GM21723 (cell line): ENCODE results near the gene TDRD9.

ENCODE experiments used
- ATAC-seq: cut with Tn5 transposase; IDR thresholded peaks from one replicate; pipeline ENCODE4 v1.9.1; 2021; ENCODE audit warnings: mild to moderate bottlenecking, moderate library complexity; ENCODE audit not compliant: unreplicated experiment

Gene TDRD9

DNA sequence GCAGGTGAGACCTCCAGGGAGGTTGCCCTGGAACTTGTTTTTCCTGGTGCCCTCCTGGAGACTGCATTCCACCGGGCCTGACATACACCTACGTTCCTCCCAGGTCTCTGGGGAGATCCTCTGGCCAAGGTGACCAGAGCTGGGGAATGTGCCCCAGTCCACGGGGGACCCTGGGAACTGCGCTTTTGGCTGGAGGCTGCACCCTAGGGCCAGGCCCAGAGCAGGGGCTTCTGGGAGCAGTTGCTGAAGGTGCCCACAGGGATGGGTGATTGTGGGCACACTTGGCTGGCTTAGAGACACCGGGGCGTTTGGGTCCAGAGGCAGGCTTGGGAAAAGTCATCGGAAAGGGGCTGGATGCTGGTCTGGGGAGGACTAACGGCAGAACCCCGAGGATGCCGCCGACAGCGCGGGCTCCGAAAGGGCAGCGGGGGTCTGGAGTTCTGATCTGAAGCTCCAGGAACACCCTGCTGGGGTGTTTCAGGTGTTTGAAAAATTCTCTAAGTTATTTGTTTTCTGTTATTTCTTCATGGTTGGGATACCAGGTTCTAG lies 36.5 kb upstream of the TDRD9 start:
- no peak for ATAC-seq

DNA sequence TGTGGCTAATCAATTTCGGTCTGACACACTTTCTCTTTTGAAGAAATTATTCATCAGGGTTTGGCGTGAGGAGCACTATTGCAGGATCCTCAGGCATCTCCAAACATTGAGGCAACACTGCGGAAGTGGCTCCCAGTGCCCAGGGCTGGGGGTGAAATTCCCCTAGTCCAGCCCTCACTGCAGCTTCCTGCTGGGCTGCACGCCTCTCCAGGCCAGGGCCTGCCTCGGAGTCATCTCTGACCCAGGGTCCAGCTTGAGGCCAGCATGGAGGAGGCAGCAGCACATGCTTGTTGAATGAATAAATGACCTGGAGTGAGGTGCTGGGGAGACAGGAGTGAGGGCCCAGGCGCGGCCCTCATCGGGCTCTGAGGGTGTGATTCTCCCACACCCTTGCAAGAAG lies 36.0 kb upstream of the TDRD9 start:
- no peak for ATAC-seq

DNA sequence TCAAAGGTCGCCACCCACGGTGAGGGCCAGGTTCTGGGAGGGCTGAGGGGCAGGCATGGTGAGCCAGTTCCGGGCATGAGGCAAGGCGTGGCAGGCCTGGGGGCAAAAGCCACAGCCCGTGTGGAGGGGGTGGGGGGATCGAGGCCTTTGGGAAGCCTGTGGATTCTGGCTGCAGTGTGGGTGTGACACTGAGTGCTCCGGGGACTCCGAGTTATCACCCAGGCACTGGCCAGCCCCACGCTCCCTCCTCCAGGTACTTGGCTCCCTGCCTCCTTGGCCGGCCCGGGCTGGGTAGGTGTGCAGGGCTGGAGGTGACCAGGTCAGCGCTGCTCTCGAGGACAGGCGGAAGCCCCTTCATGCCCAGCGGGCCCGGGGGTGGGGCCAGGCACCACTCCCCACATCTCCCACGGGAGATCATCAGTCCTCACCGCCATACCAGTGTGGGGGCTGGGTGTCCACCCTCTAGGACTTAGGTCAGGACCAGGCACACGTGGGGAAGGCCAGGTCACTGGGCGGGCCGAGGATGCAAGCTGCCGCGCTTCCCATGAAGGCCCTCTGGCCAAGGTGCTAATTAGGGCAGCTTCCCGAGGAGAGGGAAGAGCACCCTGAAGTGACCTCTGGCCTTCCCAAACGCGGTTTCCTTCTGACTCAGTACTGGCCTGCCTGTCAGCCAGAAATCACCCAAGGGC lies 34.1 kb upstream of the TDRD9 start:
- no peak for ATAC-seq

DNA sequence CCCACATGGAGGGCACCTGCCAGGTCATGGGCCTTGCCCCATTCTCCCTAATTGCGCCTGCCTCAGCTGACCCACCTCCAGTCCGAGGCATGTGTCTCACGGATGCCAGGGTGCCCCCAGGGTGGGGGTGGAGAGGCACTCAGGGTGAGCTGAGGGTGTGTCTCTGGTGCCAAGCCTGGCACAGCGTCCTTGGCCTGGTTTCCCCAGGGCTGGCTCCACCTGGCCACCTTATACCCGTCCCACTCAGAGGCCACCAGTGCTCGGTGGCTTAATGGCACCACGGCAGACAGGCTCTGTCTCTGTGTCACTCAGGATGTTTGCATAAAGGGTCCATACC lies 33.6 kb upstream of the TDRD9 start:
- no peak for ATAC-seq

DNA sequence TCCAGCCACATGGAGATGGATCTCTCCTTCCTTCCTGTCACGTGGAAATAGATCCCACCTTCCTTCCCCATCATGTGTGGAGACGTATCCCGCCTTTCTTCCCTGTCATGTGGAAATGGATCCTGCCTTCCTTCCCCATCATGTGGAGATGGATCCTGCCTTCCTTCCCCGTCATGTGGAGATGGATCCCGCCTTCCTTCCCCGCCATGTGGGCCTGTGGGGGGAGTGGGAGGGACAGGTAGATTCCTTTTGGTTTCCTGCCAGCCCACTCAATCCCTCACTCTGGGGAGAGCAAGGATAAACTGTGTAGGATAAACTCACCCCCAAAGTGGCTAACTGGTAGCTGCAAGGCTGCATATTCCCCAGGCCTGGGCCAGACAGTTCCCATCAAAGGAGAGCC lies 31.7 kb upstream of the TDRD9 start:
- ATAC-seq, result no peak

DNA sequence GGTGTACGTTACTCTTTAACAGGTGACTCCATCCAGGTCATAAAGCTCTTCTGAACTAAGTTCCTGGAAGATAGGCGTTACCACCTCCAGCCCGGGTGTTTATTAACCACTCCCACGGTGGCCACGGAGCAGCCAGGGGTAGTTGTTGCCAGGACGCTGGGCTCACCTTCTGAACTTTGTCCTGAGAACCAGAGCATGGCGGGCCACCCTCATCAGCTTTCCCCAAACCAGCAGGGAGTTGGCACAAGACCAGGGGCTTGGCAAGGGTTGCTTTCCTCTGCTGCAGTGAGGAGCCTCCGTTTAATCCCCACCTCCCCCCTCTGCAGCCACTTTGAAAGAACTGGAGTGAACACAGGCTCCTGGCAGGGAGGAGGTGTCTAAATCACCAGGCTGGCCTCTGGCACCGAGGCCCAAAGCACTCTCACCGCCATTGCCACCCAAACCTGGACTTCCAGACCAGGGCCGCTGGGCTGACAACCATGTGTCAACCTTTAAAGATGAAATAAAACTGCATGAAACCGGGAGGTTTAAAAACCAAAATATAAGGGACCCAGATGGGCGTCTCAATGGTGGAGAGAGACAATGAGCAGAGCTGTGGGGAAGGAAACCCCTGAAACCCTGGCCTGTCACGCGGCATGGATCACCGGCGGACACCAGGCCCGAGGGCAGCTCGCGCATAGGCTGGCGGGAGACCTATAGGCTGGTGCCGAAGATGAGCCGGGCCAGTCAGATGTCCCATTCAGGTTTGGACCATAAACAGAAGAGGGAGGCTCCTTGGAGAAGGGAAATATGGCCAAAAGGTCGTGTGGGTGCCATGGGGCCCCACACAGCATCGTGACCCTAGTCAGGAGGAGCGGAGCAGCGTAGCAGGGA lies 30.9 kb upstream of the TDRD9 start:
- ATAC-seq, result no peak

DNA sequence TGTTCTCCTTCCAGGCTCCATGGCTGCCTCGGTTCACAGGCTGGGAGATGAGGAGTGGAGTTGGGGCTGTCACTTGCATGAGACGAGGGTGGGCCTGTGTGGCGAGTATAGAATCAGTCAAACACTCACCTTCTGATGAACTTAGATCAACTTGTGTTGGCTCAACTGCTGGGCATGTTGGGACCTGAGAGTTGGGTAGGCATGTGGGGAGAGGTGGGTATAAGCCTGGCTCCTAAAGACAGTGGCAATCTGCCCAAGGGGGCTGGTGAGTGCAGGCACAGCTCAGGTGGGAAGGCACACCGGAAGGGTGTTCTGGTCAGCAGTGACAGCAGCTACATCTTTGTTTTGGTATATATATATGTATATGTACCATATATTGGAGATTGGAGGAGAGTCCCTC lies 30.1 kb upstream of the TDRD9 start:
- no peak for ATAC-seq

DNA sequence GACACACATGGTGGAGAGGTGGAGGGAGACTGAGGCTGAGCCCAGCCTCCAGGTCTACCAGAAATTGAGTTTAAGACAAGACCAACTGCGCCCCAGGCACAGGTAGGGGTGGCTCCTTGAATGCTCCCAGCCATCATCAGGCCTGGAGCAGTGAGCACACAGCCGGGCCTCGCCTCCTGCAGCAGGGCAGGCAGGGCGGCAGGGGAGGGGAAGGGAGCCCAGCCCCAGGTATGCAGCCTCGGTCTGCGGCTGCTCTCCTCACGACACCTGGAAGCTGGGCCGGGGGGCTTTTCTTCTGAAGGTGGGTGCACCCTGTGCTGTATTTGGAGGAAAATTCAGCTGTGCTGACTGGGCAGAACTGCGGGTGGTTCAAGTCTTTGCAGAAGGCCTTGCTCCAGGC lies 29.5 kb upstream of the TDRD9 start:
- no peak for ATAC-seq

DNA sequence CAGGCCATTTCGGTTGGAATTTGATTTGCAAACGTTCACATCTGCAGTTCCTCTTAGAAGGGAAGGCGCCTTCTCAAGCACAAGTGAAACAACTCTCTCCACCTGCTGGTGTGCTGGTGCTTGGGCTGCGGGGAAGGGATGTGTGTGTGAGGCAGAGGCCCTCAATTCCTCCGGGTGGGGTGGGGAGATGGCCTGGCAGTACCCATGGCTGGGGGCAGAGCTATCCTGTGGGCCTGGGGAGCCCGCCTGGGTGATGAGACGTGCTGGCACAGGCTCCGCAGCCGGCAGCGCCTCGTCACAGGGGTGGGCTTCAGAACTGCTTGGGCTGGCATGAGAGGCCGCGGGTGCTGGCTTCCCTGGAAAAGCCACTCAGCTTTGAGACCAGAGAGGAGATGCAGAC lies 28.9 kb upstream of the TDRD9 start:
- no peak for ATAC-seq

DNA sequence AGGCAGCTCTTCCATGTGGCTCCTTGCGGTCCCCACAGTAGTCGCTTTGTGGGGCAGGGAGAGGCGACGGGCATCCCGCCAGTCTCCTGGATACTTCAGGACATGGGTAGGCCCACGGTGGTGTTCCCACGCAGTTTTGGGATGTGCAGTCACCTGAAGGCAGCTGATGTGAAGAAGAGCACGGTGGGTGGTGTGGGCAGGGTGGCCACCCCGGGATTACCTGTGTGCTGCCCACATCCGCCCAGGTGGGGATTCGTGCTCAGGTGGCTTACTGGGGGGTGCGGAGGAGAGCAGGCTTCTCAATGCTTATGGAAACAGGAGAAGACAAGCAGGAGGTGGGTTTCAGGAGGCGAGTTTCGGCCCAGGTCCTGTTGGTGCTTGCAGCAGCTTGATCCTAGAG lies 28.4 kb upstream of the TDRD9 start:
- ATAC-seq, result no peak

DNA sequence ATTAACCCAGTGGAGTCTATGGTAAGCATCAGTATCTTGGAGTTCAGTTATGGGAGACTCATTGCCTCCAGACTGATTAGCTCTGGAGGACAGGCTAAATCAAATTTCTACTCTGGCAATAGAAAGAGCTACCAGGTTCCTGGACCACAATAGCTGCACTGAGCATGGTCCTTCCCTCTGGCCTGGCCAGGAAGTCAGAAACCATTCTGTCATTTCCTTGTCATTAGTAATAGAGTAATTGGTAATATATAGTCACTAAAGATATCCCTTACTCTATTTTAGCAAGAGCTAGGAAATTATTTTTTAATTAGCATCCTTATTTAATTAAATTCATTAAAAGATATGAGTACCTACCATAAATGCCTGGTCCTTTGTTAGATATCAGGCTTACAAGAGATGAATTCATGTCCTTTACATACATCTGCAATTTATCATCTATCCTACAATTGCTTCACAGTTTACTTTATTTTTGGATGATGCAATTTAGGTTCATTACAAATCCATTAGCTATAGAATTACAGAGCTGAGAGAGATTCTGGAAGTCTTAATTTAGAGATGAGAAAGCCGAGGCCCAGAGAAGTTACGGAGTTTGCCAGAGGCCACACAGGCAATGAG lies 23.7 kb upstream of the TDRD9 start:
- no peak for ATAC-seq

DNA sequence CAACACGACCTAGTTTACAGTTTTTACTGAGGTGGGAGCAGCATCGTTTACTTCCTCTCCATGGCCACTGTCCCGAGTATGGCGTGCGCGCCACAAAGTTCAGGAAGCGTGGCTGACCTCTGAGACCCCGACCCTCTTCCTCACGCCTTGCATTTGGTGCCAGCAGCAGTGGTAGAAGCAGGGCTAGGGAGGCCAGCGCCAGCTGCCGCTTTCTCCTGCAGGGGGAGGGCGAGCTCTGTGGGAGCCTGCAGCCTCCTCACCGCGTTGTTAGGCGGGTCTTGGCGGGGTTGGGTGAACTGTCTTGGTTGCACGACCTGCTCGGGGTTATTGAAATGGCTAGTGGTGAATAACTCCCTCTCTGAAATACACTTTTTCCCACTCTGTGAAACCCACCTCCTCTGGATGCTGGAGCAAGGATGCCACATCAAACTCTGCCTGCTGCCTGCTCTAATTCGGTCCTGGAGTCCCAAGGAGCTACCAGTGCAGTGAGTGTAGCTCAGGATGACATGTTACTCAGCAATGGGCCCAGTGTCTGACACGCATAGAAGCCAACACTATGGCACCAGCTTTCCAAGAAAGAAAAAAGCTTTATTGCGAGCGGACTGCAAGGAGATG lies 22.3 kb upstream of the TDRD9 start:
- ATAC-seq, result no peak

DNA sequence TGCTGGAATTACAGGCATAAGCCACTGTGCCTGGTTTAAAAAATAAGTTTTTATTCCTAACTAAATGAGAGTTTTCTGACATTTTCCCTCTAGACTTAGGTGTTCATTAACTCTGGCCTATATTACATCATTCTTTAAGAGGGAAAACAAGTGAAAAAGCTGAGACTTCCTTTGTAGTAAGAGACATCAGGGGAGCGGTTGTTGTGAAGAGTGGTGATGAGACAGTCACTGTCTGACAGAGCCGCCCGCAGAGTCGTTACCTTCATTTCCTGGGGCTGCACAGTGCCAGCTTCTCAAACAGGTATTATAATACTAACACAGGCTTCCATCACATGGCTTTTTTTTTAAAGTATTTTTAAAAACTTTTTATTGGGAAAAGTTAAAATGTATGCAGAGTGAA lies 19.7 kb upstream of the TDRD9 start:
- no peak for ATAC-seq

DNA sequence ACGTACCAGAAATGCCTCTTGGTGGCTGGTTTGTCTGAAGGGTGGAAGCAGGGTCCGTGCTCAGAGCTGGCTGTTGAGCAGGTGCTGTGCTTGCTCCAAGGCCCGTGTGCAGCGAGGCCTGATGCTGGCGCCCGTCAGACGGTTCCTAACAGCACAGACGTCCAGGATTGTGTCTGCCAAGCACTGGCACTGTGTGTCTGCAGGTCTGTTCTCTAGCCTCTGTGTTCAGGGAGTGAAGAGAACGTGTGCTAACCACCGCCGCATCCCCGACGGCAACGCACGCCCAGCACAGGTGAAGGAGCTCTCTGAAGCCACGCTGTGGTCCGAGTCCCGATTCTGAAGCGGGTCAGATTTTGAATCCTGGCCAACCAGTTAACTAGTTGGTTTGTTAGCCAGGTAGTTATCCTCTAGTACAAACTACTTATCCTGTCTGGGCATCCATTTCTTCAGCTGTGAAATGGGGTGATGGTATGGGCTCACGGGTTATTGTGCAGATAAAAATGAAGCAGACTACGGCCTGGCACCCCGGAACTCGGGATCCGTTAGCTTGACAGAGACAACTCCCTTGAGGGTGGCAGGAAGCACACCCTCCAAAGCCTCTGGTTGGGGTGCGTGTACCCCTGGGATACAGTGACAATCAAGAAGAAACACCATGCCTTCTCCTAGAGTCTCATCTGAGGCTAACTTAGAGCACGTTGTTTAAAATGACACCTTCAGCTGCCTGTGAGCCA lies 18.6 kb upstream of the TDRD9 start:
- no peak for ATAC-seq

DNA sequence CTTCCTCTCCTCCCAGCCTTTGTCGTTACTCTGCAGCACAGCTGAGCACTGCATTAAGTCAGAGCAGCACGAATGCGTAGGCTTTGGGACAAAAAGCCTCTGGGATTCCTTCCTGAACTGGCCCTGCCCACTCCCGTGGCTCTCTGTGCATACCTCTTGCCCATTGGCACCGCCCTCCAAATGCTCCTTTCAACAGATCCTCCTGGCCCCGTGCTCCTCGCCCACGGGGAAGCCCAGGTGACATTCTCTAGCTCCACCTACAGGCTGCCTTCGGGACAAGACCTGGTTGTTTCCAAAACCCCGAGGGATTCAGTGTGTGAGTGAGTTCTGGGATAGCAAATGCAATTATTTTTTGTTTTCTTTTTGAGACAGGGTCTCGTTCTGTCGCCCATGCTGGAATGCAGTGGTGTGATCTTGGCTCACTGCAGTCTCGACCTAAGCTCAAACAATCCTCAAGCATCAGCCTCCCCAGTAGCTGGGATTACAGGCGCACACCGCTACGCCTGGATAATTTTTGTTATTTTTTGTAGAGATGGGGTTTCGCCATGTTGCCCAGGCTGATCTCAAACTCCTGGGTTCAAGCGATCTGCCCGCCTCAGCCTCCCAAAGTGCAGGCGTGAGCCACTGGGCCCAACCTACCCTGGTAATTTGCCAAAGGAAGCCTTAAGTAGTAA lies 17.9 kb upstream of the TDRD9 start:
- ATAC-seq, result no peak

DNA sequence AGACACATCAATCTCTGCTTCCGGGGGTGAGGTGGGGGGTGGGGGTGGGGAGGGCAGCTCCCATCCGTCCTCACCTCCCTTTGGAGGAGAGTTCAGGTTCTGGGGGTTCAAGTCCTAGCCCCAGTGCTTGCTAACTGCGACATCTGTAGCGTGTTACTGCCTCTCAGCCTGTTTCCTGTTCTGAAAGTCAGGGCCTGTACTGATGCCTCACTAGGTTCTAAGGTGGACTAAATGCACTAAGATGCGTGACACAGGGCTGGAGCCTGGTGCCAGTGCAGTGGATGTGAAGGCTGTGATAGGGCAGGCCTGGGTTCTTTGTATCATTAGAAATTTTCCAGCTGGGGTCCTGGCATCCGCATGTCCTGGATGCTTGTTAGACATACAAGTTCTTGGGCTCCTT lies 17.3 kb upstream of the TDRD9 start:
- no peak for ATAC-seq

DNA sequence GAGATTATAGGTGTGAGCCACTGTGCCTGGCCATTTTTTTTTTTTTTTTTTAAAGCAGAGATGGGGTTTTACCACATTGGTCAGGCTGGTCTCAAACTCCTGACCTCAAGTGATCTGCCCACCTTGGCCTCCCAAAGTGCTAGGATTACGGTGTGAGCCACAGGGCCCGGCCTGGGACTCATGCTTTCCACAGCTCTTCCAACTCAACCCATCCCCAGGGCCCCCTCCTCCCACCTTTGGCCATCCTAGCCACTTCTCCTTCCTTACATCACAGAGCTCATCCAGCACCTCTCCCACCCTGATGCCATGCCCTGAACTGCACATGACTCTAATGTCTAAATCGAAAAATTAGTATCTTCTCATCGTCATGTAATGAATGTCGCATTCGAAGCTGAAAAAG lies 12.6 kb upstream of the TDRD9 start:
- ATAC-seq, result no peak

DNA sequence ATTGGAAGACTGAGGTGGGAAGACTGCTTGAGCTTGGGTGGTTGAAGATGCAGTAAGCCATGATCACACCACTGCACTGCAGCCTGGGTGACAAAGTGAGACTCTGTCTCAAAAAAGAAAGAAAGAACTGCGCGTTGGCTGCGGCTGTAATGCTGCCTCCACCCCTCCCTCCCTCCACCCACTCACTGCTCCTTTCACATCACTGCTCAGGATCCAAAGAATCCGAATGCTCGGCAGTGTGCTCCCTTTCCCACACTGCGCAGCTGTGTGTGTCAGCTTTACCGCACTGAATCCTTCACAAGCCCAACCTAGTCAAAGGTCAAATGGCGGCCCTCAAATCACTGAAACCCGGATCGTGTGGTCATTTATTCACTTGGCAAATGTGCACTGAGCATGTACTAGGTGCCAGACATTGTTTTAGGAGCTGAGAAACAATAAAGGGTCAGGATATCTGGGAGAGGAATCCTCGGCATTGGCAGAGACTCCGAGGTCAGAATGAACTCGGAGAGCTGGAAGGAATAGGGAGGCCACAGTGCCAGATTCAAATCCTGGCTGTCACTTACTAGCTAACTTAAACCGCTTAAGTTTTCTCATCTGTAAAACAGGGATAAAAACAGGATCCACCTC lies 11.5 kb upstream of the TDRD9 start:
- no peak for ATAC-seq

DNA sequence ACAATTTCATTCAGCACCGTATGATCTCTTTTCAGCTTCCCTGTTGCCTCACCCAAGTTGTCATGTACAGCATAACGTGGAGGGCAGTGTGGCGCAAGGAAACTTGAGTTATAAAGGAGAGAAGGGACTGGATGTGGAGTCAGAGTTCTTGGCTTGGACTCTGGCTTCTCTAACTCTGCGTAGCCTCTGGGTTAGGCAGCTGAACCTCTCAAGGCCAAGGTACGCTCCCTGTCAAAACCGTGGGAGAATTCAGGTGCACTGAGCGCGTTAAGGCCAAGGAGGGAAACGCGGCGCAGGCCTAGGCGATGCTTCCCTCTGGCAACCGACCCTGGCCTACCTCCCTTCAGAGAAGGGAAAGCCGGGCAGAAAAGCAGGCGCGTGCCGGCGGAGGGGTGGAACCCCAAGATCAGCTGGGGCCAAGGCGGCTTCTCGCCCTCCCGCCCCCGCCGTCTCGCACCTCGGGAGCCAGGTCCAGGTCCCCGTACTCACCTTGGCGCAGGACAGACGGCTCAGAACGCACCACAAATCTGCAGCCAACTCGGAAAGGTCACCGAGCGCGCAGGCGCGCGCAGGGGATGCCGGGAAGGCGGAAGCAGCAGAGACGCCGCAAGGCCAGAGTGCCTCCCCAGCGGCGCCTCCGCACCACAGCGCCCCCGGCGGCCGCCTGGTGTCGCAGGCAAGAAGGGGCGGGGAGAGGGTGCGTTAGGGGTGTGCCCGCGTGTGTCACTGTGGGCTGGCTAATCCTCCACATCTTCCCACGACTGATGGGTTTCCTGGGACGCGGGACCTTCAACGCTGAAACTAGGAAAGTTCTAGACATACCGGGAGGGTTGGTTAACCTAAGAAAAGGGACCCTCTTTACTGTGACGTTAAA lies 7.0 kb upstream of the TDRD9 start:
- peak; percentile 92 for ATAC-seq
